HG03045 (cell line): Measurements from ENCODE around the gene BCAS3.
"Not testable (repeated sequence)": the region's sequence is repeated elsewhere in the genome, so short reads cannot be mapped to it uniquely, and the experiment has no call there.

Experiments used
- ATAC-seq: cut with Tn5 transposase; IDR thresholded peaks from one replicate; pipeline ENCODE4 v1.9.1; 2021; ENCODE audit warnings: mild to moderate bottlenecking, moderate library complexity; ENCODE audit not compliant: unreplicated experiment

BCAS3 gene

GRCh38 chr17:61351745-61352407 is 674.2 kb downstream of the BCAS3 start:
- no peak for ATAC-seq

- no peak for ATAC-seq
Measured at GRCh38 chr17:61352408-61352770, 674.7 kb downstream of the BCAS3 start.

GRCh38 chr17:61352781-61353491 is 675.3 kb downstream of the BCAS3 start:
- ATAC-seq, result no peak

GRCh38 chr17:61353615-61354014 is 676.0 kb downstream of the BCAS3 start:
- no peak for ATAC-seq

GRCh38 chr17:61354895-61355874 is 677.5 kb downstream of the BCAS3 start:
- ATAC-seq, result no peak

DNA sequence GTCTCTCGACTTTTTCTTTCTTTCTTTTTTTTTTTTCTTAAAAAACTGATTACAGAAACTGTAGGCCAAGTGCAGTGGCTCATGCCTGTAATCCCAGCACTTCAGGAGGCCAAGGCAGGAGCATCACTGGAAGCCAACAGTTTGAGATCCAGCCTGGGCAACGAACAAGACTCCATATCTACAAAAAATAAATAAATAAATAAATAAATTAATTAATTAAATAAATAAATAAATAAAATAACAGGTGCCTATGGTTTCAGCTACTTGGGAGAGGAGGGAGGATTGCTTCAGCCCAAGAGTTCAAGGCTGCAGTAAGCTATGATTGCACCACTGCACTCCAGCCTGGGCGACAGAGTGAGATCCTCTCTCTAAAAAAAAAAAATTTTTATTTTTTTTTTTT is 679.4 kb downstream of the BCAS3 start:
- not testable (repeated sequence) for ATAC-seq

GRCh38 chr17:61359513-61359912 is 681.9 kb downstream of the BCAS3 start:
- ATAC-seq, result not testable (repeated sequence)

DNA sequence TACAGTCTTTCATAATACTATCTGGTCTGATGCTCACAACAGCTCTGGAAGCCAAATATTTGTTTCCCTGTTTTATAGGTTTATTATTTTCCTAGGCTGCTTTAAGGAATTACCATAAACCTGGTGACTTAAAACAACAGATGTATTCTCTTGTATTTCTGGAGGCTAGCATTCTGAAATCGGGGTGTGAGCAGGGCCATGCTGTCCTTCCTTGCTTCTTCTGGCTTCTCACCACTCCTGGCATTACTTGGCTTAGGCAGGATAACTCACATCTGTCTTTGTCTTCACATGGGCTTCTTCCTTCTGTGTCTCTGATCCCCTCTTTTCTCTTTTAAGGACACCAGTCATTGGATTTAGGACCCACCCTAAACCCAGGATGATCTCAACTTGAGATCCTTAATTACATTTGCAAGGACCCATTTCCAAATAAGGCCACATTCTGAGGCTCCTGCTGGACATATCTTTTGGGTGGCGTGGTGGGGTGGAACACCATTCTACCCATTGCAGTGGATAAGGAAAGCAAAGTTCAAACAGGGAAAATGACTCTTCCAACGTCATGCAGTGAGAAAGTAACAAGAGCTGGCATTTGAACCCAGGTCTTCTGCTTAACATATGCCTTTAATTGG is 682.8 kb downstream of the BCAS3 start:
- ATAC-seq, result no peak

- ATAC-seq, result no peak
Measured at GRCh38 chr17:61361084-61361483, 683.4 kb downstream of the BCAS3 start.

GRCh38 chr17:61362396-61362795 is 684.7 kb downstream of the BCAS3 start:
- ATAC-seq, result no peak

DNA sequence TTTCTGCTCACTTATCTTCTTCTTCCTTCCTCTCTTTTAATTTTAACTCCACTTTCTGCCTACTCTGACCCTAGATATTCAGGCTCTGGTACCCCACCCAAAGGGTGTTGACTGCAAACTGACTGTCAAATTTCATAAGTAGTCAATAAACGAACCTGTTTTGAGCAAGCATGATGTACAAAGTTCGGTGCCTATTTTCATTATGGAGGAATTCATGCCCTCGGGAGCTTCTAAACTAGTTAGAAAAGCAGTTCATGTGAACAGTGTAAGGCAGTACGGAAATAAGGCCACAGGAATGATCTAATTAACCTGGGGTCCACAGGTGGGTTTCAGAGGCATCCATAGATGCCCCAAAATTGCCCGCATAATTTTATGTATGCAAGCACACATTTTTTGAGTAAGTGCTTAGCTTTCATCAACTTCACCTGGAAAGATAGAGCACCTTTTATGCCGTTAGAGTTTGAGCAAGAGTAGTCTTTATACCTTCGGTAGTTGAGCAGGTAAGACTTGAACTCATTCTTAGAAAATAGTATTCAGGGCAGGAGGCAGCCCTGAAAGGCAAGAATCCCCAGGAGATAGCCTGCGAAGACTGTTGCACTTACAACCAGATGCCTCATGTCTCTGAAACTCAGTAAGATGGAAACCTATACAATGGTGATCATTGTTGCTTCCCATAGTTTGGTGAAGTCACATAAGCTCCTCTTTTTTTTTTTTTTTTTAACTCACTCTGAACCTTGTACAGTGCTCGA is 685.4 kb downstream of the BCAS3 start:
- no peak for ATAC-seq

- no peak for ATAC-seq
Measured at GRCh38 chr17:61363601-61364462, 686.2 kb downstream of the BCAS3 start.

GRCh38 chr17:61364463-61364846 is 686.8 kb downstream of the BCAS3 start:
- ATAC-seq, result no peak

GRCh38 chr17:61366076-61366714 is 688.5 kb downstream of the BCAS3 start:
- no peak for ATAC-seq

- ATAC-seq, result no peak
Measured at GRCh38 chr17:61366715-61367413, 689.2 kb downstream of the BCAS3 start.

GRCh38 chr17:61368049-61368831 is 690.6 kb downstream of the BCAS3 start:
- ATAC-seq, result no peak

- ATAC-seq, result no peak
Measured at GRCh38 chr17:61368832-61369450, 691.3 kb downstream of the BCAS3 start.
